ENCODE data around the gene NOS1.

GRCh38 chr12:117166107-117166506, 195.3 kb downstream of the NOS1 start:
- no peak for TF ChIP-seq CTCF (IDR thresholded peaks at IDR 0.05)
- no peak for TF ChIP-seq ZFX (IDR thresholded peaks at IDR 0.05; ENCODE audit: borderline replicate concordance)

Measured in 22Rv1 (cell line).